Ishikawa (cell line): ENCODE measurements around the gene VSX2.

Experiments used
- RAD21 ChIP-seq: IDR thresholded peaks from 2 replicates; pipeline ENCODE4 v1.6.1; 2012; ENCODE audit warnings: low read depth
- TAF1 ChIP-seq: IDR thresholded peaks from 2 replicates; pipeline ENCODE4 v1.6.1; 2012; ENCODE audit warnings: low read depth, mild to moderate bottlenecking

DNA sequence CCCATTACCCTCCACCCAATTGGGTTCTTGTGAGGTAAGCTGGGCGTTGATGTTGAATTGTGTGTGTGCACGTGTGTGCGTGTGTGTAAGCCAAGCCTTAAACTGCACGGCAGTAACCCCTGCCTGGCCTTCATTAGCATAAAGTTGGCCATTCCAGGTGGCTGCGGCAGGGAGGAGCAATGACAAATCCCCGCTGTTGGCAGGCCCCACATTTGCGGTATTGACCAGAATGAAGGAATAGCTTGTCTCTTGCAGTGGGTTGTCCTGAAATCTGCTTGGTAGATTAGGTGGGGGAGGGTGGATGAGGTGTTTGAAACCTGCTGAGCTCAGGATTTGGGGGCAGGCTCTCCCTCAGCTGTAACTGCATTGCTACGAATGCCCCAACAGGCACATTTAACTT, 7.3 kb downstream of the VSX2 start:
- TF ChIP-seq TAF1 (no peak), RAD21 (no peak)
